ENCODE results near the gene MAFG. TPM values are rescaled to one million over a fixed set of nuclear protein-coding genes. Genes with fewer than 3 reads are reported as not detected.

Gene MAFG
- polyA plus RNA-seq, 1 donor from 2014 or later = 11.8 TPM

GRCh38 chr17:81964081-81964849 lies 36.7 kb upstream of the MAFG start:
- Histone ChIP-seq H3K79me2 (replicated peaks; ENCODE audit: insufficient read depth, low read length) (no peaks in the 10 kb centered on the region), H4K20me1 (ENCODE audit: insufficient read depth) (no peaks in the 10 kb centered on the region), H3K4me2 (ENCODE audit: low read length) (no peak overlapping the region), H3K9me2 (ENCODE audit: insufficient read depth, low read length) (no peaks in the 10 kb centered on the region), H3F3A (ENCODE audit: insufficient read depth, low read length, poor library complexity, severe bottlenecking) (no peaks in the 10 kb centered on the region), H3K9ac (ENCODE audit: low read length) (no peak overlapping the region), H3K27ac (ENCODE audit: low read length) (no peak overlapping the region), H2AFZ (ENCODE audit: low read depth, low read length) (no peak overlapping the region), H3K9me3 (ENCODE audit: low read length) (no peaks in the 10 kb centered on the region), H3K4me3 (ENCODE audit: low read length) (no peak overlapping the region), H3K27me3 (ENCODE audit: insufficient read depth, low read depth, low read length) (peaks cover 40% of the 10 kb centered on the region), H3K36me3 (ENCODE audit: insufficient read depth, low read length) (no peaks in the 10 kb centered on the region)
- no peak for TF ChIP-seq MXI1 (conservative IDR thresholded peaks at IDR 0.05; ENCODE audit: poor library complexity, severe bottlenecking)
- no peak for TF ChIP-seq POLR2AphosphoS5 (IDR thresholded peaks at IDR 0.05)
- no peak for TF ChIP-seq TAF1 (IDR thresholded peaks at IDR 0.05; ENCODE audit: low read depth)
- TF ChIP-seq RAD21 (conservative IDR thresholded peaks at IDR 0.05) = no peak
- no peak for TF ChIP-seq EP300 (conservative IDR thresholded peaks at IDR 0.05; ENCODE audit: poor library complexity, severe bottlenecking)
- no peak for TF ChIP-seq SMC3 (conservative IDR thresholded peaks at IDR 0.05; ENCODE audit: poor library complexity)
- TF ChIP-seq EZH2 (IDR thresholded peaks at IDR 0.05; ENCODE audit: borderline replicate concordance, insufficient read depth, low read length, poor library complexity, severe bottlenecking) = no peak
- TF ChIP-seq, protein P1, sequence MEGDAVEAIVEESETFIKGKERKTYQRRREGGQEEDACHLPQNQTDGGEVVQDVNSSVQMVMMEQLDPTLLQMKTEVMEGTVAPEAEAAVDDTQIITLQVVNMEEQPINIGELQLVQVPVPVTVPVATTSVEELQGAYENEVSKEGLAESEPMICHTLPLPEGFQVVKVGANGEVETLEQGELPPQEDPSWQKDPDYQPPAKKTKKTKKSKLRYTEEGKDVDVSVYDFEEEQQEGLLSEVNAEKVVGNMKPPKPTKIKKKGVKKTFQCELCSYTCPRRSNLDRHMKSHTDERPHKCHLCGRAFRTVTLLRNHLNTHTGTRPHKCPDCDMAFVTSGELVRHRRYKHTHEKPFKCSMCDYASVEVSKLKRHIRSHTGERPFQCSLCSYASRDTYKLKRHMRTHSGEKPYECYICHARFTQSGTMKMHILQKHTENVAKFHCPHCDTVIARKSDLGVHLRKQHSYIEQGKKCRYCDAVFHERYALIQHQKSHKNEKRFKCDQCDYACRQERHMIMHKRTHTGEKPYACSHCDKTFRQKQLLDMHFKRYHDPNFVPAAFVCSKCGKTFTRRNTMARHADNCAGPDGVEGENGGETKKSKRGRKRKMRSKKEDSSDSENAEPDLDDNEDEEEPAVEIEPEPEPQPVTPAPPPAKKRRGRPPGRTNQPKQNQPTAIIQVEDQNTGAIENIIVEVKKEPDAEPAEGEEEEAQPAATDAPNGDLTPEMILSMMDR (IDR thresholded peaks at IDR 0.05; ENCODE audit: poor library complexity, severe bottlenecking) = no peak
- TF ChIP-seq REST (IDR thresholded peaks at IDR 0.05; ENCODE audit: borderline replicate concordance) = no peak

DNA sequence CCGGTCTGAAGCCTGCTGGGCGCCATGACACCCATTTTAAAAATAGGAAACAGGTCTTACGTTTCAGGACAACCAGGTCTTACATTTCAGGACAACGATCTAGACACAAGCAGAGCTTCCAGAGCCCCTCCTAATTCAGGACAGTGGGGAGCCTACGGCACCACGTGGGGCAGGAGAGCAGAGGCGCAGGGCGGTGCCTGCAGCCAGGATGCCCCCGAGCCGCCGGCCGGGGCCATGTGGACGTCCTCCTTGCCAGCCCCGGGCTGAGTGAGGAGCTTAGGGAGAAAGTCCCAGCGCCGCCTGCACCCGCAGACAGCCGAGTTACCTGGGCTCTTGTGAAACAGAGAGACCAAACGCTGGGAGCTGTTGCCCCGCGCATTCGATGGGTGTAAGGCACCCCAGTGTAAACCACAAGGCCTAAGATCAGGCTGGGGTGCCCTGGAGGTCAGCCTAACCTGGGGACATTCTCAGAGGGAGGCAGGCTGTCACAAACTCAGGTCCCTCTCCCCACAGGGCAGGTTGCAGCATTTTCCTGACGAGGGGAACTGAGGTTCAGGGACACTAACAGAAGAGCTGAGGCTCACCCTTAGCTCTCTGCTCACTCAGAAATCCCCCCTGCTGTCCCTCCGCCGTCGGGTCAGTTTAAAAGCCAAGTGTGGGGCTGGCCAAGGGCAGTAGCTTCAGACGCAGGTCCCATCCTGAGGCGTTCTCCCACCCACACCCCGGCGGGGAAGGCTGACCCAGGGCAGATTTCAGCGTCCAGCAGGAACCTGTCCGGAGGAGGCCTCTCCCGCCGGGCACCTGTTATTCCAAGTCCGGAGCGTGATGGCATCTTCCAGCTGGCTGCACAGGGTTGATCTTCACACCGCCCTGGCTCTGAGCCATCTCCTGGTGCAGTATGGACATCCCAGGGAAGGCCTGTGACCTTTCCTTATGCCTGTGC lies 35.2 kb upstream of the MAFG start:
- no peak overlapping the region for H3K9ac ChIP-seq (ENCODE audit: low read length)
- H3K4me2 ChIP-seq (ENCODE audit: low read length) = no peak overlapping the region
- peaks cover 55% of the 10 kb centered on the region for H3K27me3 ChIP-seq (ENCODE audit: insufficient read depth, low read depth, low read length)
- H2AFZ ChIP-seq (ENCODE audit: low read depth, low read length) = no peak overlapping the region
- H3K27ac ChIP-seq (ENCODE audit: low read length) = no peak overlapping the region
- no peaks in the 10 kb centered on the region for H3F3A ChIP-seq (ENCODE audit: insufficient read depth, low read length, poor library complexity, severe bottlenecking)
- no peaks in the 10 kb centered on the region for H3K9me3 ChIP-seq (ENCODE audit: low read length)
- no peaks in the 10 kb centered on the region for H3K36me3 ChIP-seq (ENCODE audit: insufficient read depth, low read length)
- no peak overlapping the region for H3K4me3 ChIP-seq (ENCODE audit: low read length)
- H4K20me1 ChIP-seq (ENCODE audit: insufficient read depth) = no peaks in the 10 kb centered on the region
- no peaks in the 10 kb centered on the region for H3K9me2 ChIP-seq (ENCODE audit: insufficient read depth, low read length)
- TF ChIP-seq, protein P1 (IDR thresholded peaks at IDR 0.05; ENCODE audit: poor library complexity, severe bottlenecking) = no peak
- TF ChIP-seq MXI1 (conservative IDR thresholded peaks at IDR 0.05; ENCODE audit: poor library complexity, severe bottlenecking) (no peak), TAF1 (IDR thresholded peaks at IDR 0.05; ENCODE audit: low read depth) (no peak), EP300 (conservative IDR thresholded peaks at IDR 0.05; ENCODE audit: poor library complexity, severe bottlenecking) (no peak), POLR2AphosphoS5 (IDR thresholded peaks at IDR 0.05) (no peak), EZH2 (IDR thresholded peaks at IDR 0.05; ENCODE audit: borderline replicate concordance, insufficient read depth, low read length, poor library complexity, severe bottlenecking) (no peak), REST (IDR thresholded peaks at IDR 0.05; ENCODE audit: borderline replicate concordance) (no peak), SMC3 (conservative IDR thresholded peaks at IDR 0.05; ENCODE audit: poor library complexity) (no peak), RAD21 (conservative IDR thresholded peaks at IDR 0.05) (no peak)
- H3K79me2 ChIP-seq (replicated peaks; ENCODE audit: insufficient read depth, low read length) = no peaks in the 10 kb centered on the region
